Activated CD8-positive, alpha-beta memory T cell treated with anti-CD3 and anti-CD28 coated beads, Interleukin-2, amount 10 ng/mL, durations not matched to agents 7 days and 5 days (primary cell): ENCODE measurements around the gene RUNX3. TPM values are rescaled to one million over a fixed set of nuclear protein-coding genes. Genes with fewer than 3 reads are reported as not detected.
"Not testable (repeated sequence)": the region's sequence is repeated elsewhere in the genome, so short reads cannot be mapped to it uniquely, and the experiment has no call there.

Source experiments
- ATAC-seq: fragments of 150-1000 bp; cut with Tn5 transposase; one replicate; pipeline ENCODE4 v1.10.0; 2021; ENCODE audit warnings: moderate library complexity
- CTCF ChIA-PET: fragments of 350-600 bp; sonication (Branson Sonifier 250); formaldehyde crosslinking; loops from one replicate; lab custom pipeline; 2021; ENCODE audit warnings: antibody characterized with exemption; lab: Charles Lee
- DNase-seq: peaks from one replicate; pipeline ENCODE4 v3.0.0-alpha.2; 2020
- H3K27ac Mint-ChIP-seq: one replicate; pipeline ENCODE4 v1.8.0; 2021; ENCODE audit warnings: mild to moderate bottlenecking, mixed read lengths
- H3K27me3 Mint-ChIP-seq: one replicate; pipeline ENCODE4 v1.8.0; 2021; ENCODE audit warnings: mixed read lengths
- H3K36me3 Mint-ChIP-seq: one replicate; pipeline ENCODE4 v1.8.0; 2021; ENCODE audit warnings: mild to moderate bottlenecking, mixed read lengths
- H3K4me1 Mint-ChIP-seq: one replicate; pipeline ENCODE4 v1.8.0; 2021; ENCODE audit warnings: mixed read lengths
- H3K4me3 Mint-ChIP-seq: one replicate; pipeline ENCODE4 v1.8.0; 2021; ENCODE audit warnings: mild to moderate bottlenecking, moderate library complexity, mixed read lengths
- H3K9me3 Mint-ChIP-seq: one replicate; pipeline ENCODE4 v1.8.0; 2022; ENCODE audit warnings: low read depth, mixed read lengths
- total RNA-seq, 2 experiments: library from RNA; stranded (reverse); gene quantifications; one replicate each; pipeline ENCODE4 v1.2.3, GENCODE V29; 2021

RUNX3 gene
- total RNA-seq, 2 experiments from 2014 or later, result 224 to 246 TPM

GRCh38 chr1:24910210-24910609 is 19.9 kb downstream of the RUNX3 start:
- ATAC-seq, result no peak
- CTCF ChIA-PET, result interaction anchor here (0.8 to 7.0 kb wide), 7 partner anchors 9 to 190 kb away, joined by 3 to 86 read pairs (median 6); partner anchors contain the start of gene RUNX3
- peak overlapping the region; percentile 96 for H3K27ac Mint-ChIP-seq
- H3K27me3 Mint-ChIP-seq, result no peaks in the 10 kb centered on the region
- H3K4me1 Mint-ChIP-seq, result peaks cover 72% of the 10 kb centered on the region
- no peak for DNase-seq
- H3K9me3 Mint-ChIP-seq, result no peaks in the 10 kb centered on the region
- H3K4me3 Mint-ChIP-seq, result no peak overlapping the region
- H3K36me3 Mint-ChIP-seq, result peaks cover 67% of the 10 kb centered on the region

- no peaks in the 10 kb centered on the region for H3K27me3 Mint-ChIP-seq
- no peaks in the 10 kb centered on the region for H3K9me3 Mint-ChIP-seq
- ATAC-seq, result no peak
- CTCF ChIA-PET, result interaction anchor here (1.1 to 7.0 kb wide), 3 partner anchors 11 to 191 kb away, joined by 3 to 86 read pairs (median 3); partner anchors contain the start of gene RUNX3
- H3K36me3 Mint-ChIP-seq, result peaks cover 64% of the 10 kb centered on the region
- no peak overlapping the region for H3K4me3 Mint-ChIP-seq
- no peak for DNase-seq
- H3K4me1 Mint-ChIP-seq, result peaks cover 64% of the 10 kb centered on the region
- peak overlapping the region; percentile 96 for H3K27ac Mint-ChIP-seq
Measured at GRCh38 chr1:24909388-24909898, 20.6 kb downstream of the RUNX3 start.

GRCh38 chr1:24908591-24909259 is 21.4 kb downstream of the RUNX3 start:
- ATAC-seq (no peak), DNase-seq (no peak)
- H3K4me3 Mint-ChIP-seq, result no peak overlapping the region
- CTCF ChIA-PET, result interaction anchor here (1.1 to 7.0 kb wide), 2 partner anchors 10 to 18 kb away, joined by 3 to 86 read pairs; partner anchors contain the start of gene RUNX3
- H3K36me3 Mint-ChIP-seq, result peaks cover 67% of the 10 kb centered on the region
- H3K4me1 Mint-ChIP-seq, result peaks cover 57% of the 10 kb centered on the region
- no peaks in the 10 kb centered on the region for H3K27me3 Mint-ChIP-seq
- peak overlapping the region; percentile 66 for H3K27ac Mint-ChIP-seq
- no peaks in the 10 kb centered on the region for H3K9me3 Mint-ChIP-seq

GRCh38 chr1:24907587-24908294 is 22.3 kb downstream of the RUNX3 start:
- peak; percentile 42 for DNase-seq
- Mint-ChIP-seq H3K36me3 (peaks cover 75% of the 10 kb centered on the region), H3K4me1 (peaks cover 47% of the 10 kb centered on the region), H3K27ac (peak overlapping the region; percentile 66)
- H3K9me3 Mint-ChIP-seq, H3K27me3 Mint-ChIP-seq, H3K4me3 Mint-ChIP-seq, ATAC-seq, CTCF ChIA-PET: not testable (repeated sequence)

GRCh38 chr1:24906760-24907490 is 23.2 kb downstream of the RUNX3 start:
- Mint-ChIP-seq H3K36me3 (peaks cover 74% of the 10 kb centered on the region), H3K27me3 (no peaks in the 10 kb centered on the region), H3K27ac (no peak overlapping the region), H3K4me1 (peaks cover 39% of the 10 kb centered on the region), H3K9me3 (no peaks in the 10 kb centered on the region), H3K4me3 (no peak overlapping the region)
- no peak for ATAC-seq
- CTCF ChIA-PET, result interaction anchor here (1.9 kb wide), 1 partner anchor 193 kb away, joined by 4 read pairs; no protein-coding TSS in a partner anchor
- DNase-seq, result peak; percentile 40

GRCh38 chr1:24905979-24906720 is 23.9 kb downstream of the RUNX3 start:
- no peaks in the 10 kb centered on the region for H3K27me3 Mint-ChIP-seq
- H3K9me3 Mint-ChIP-seq, result no peaks in the 10 kb centered on the region
- no peak overlapping the region for H3K4me3 Mint-ChIP-seq
- ATAC-seq (no peak), DNase-seq (peak; percentile 38)
- CTCF ChIA-PET, result interaction anchor here (1.9 kb wide), 1 partner anchor 193 kb away, joined by 4 read pairs; no protein-coding TSS in a partner anchor
- H3K4me1 Mint-ChIP-seq, result peaks cover 35% of the 10 kb centered on the region
- peaks cover 73% of the 10 kb centered on the region for H3K36me3 Mint-ChIP-seq
- no peak overlapping the region for H3K27ac Mint-ChIP-seq

GRCh38 chr1:24905355-24905978 is 24.6 kb downstream of the RUNX3 start:
- Mint-ChIP-seq H3K4me3 (no peak overlapping the region), H3K27ac (peak overlapping the region; percentile 24), H3K4me1 (peaks cover 30% of the 10 kb centered on the region), H3K9me3 (no peaks in the 10 kb centered on the region), H3K27me3 (no peaks in the 10 kb centered on the region), H3K36me3 (peaks cover 72% of the 10 kb centered on the region)
- peak; percentile 40 for DNase-seq
- ATAC-seq, result no peak
- CTCF ChIA-PET, result interaction anchor here (1.9 kb wide), 1 partner anchor 194 kb away, joined by 4 read pairs; no protein-coding TSS in a partner anchor

GRCh38 chr1:24904731-24905354 is 25.2 kb downstream of the RUNX3 start:
- CTCF ChIA-PET, result interaction anchor here (0.6 to 1.9 kb wide), 2 partner anchors 195 to 218 kb away, joined by 3 to 4 read pairs; no protein-coding TSS in a partner anchor
- DNase-seq, result peak; percentile 38
- ATAC-seq, result no peak
- H3K27me3 Mint-ChIP-seq, result no peaks in the 10 kb centered on the region
- peaks cover 31% of the 10 kb centered on the region for H3K4me1 Mint-ChIP-seq
- peak overlapping the region; percentile 24 for H3K27ac Mint-ChIP-seq
- H3K9me3 Mint-ChIP-seq, result no peaks in the 10 kb centered on the region
- no peak overlapping the region for H3K4me3 Mint-ChIP-seq
- H3K36me3 Mint-ChIP-seq, result peaks cover 71% of the 10 kb centered on the region

GRCh38 chr1:24903955-24904730 is 25.9 kb downstream of the RUNX3 start:
- peaks cover 64% of the 10 kb centered on the region for H3K36me3 Mint-ChIP-seq
- ATAC-seq (no peak), DNase-seq (peak; percentile 39)
- CTCF ChIA-PET, result interaction anchor here (0.6 kb wide), 1 partner anchor 219 kb away, joined by 3 read pairs; no protein-coding TSS in a partner anchor
- no peaks in the 10 kb centered on the region for H3K27me3 Mint-ChIP-seq
- H3K27ac Mint-ChIP-seq, result no peak overlapping the region
- peaks cover 28% of the 10 kb centered on the region for H3K4me1 Mint-ChIP-seq
- no peaks in the 10 kb centered on the region for H3K9me3 Mint-ChIP-seq
- H3K4me3 Mint-ChIP-seq, result no peak overlapping the region

GRCh38 chr1:24903560-24903954 is 26.5 kb downstream of the RUNX3 start:
- no peak overlapping the region for H3K4me3 Mint-ChIP-seq
- H3K36me3 Mint-ChIP-seq, result peaks cover 62% of the 10 kb centered on the region
- peak; percentile 40 for DNase-seq

GRCh38 chr1:24903011-24903461 is 27.0 kb downstream of the RUNX3 start:
- H3K27me3 Mint-ChIP-seq, result no peaks in the 10 kb centered on the region
- no peak for ATAC-seq
- peaks cover 29% of the 10 kb centered on the region for H3K4me1 Mint-ChIP-seq
- peaks cover 58% of the 10 kb centered on the region for H3K36me3 Mint-ChIP-seq
- no peak overlapping the region for H3K4me3 Mint-ChIP-seq
- CTCF ChIA-PET, result interaction anchor here (1.1 kb wide), 1 partner anchor 55 kb away, joined by 4 read pairs; no protein-coding TSS in a partner anchor
- H3K9me3 Mint-ChIP-seq, result no peaks in the 10 kb centered on the region
- peak overlapping the region; percentile 15 for H3K27ac Mint-ChIP-seq
- DNase-seq, result peak; percentile 41

More at GRCh38 chr1:24903560-24903954, 26.5 kb downstream of the RUNX3 start:
- Mint-ChIP-seq H3K27ac (peak overlapping the region; percentile 15), H3K27me3 (no peaks in the 10 kb centered on the region), H3K9me3 (no peaks in the 10 kb centered on the region), H3K4me1 (peaks cover 26% of the 10 kb centered on the region)
- CTCF ChIA-PET, result interaction anchor here (1.1 kb wide), 1 partner anchor 56 kb away, joined by 4 read pairs; no protein-coding TSS in a partner anchor
- no peak for ATAC-seq
